Cardiac muscle cell (in vitro differentiated cells and primary cell): ENCODE data around the gene METTL18. TPM values are rescaled to one million over a fixed set of nuclear protein-coding genes. Genes with fewer than 3 reads are reported as not detected.

ENCODE experiments used
- DNase-seq, 2 donors: peaks; one replicate each; pipeline versions ENCODE4 v3.0.0 to v3.0.0-alpha.2; 2010 to 2017; ENCODE audit warnings: low read depth in 1 of 2, low spot score in 1 of 2
- H3K27ac ChIP-seq: fragments of 200-600 bp; sonication (generic); 2 replicates; pipeline ENCODE4 v1.5.1; 2016
- H3K27me3 ChIP-seq: fragments of 200-600 bp; sonication (generic); 2 replicates; pipeline ENCODE4 v1.6.0; 2016; ENCODE audit warnings: control low read depth
- H3K36me3 ChIP-seq: fragments of 200-600 bp; sonication (generic); 2 replicates; pipeline ENCODE4 v1.5.1; 2016; ENCODE audit warnings: control low read depth
- H3K4me1 ChIP-seq: fragments of 200-600 bp; sonication (generic); 2 replicates; pipeline ENCODE4 v1.8.1; 2017; ENCODE audit warnings: low read depth, mild to moderate bottlenecking, mixed run types
- H3K4me3 ChIP-seq: fragments of 200-600 bp; sonication (generic); 2 replicates; pipeline ENCODE4 v1.5.1; 2016; ENCODE audit warnings: mild to moderate bottlenecking
- H3K9me3 ChIP-seq: fragments of 200-600 bp; sonication (generic); 2 replicates; pipeline ENCODE4 v1.5.1; 2017; ENCODE audit warnings: low read depth, mild to moderate bottlenecking, control low read depth
- polyA plus RNA-seq: library from polyadenylated mRNA; unstranded; fragments of >200 nt; fragmentation: Nextera tagmentation; extraction: Ambion mirVana; gene quantifications from 2 replicates; pipeline ENCODE4 v1.2.1, GENCODE V29; 2016
- total RNA-seq: library from RNA; depleted of rRNA; stranded (reverse); fragments of >200 nt; gene quantifications from 2 replicates; pipeline ENCODE4 v1.2.3, GENCODE V29; 2016
- TF ChIP-seq, protein P1 (sequence below): IDR thresholded peaks from 2 replicates; pipeline ENCODE4 v1.5.1; 2012; ENCODE audit warnings: low read depth, mild to moderate bottlenecking, low read length

The METTL18 gene
- total RNA-seq (4.0 and 4.5 TPM in 2 replicates), polyA plus RNA-seq (9.5 and 10.8 TPM in 2 replicates)

DNA sequence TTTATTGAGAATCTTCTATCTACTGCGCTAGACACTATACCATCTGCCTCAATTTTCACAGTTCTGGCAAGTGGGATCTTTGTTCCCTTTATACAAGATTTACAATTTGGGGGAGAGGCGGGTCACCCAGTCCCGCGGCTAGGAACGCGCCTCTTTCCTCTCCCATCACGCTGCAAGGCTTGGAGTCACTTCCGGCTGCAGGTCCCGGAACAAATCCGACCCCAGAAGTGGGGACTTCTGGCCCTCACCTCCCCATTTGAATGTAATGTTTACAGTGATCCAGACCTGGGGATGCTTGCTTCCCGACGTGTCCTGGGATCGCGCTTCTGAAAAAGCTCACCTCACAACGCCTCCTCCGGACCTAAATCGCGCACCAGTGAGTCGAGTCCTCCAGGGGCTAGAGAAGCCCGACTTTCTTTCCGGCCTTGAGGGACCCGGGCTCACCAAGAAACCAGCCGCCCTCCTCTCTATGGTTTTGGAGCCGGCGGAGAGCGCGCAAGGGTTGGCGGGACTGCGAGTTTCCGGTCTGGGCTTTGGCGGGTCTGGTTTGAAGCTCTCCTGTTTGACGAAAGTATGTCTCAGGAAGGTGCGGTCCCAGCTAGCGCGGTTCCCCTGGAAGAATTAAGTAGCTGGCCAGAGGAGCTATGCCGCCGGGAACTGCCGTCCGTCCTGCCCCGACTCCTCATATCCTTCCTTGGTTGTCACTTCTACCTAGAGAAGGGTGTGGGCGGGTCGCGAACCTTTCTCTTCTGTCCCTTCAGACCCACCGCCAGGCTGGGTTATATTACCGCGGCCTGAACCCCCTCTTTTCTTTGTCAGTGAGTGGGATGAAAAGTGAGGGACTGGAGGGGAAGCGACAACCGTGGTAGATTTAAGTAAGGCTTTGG, at the start of gene METTL18:
Gene METTL18, minus strand, starts transcription at position 378 of the 887 bp plus-strand sequence. CDS start 1,212 bp downstream, outside the sequence.
- H3K4me1 ChIP-seq = peaks cover 7% of the 10 kb centered on the region
- no peaks in the 10 kb centered on the region for H3K27me3 ChIP-seq
- no peaks in the 10 kb centered on the region for H3K9me3 ChIP-seq
- H3K36me3 ChIP-seq = no peaks in the 10 kb centered on the region
- H3K27ac ChIP-seq = peak within 1 kb of the TSS; percentile 85
- H3K4me3 ChIP-seq = peak within 1 kb of the TSS; percentile 62
- DNase-seq = peak; percentile 92 to 97
- TF ChIP-seq, protein P1, sequence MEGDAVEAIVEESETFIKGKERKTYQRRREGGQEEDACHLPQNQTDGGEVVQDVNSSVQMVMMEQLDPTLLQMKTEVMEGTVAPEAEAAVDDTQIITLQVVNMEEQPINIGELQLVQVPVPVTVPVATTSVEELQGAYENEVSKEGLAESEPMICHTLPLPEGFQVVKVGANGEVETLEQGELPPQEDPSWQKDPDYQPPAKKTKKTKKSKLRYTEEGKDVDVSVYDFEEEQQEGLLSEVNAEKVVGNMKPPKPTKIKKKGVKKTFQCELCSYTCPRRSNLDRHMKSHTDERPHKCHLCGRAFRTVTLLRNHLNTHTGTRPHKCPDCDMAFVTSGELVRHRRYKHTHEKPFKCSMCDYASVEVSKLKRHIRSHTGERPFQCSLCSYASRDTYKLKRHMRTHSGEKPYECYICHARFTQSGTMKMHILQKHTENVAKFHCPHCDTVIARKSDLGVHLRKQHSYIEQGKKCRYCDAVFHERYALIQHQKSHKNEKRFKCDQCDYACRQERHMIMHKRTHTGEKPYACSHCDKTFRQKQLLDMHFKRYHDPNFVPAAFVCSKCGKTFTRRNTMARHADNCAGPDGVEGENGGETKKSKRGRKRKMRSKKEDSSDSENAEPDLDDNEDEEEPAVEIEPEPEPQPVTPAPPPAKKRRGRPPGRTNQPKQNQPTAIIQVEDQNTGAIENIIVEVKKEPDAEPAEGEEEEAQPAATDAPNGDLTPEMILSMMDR = no peak

GRCh38 chr1:169838942-169839341, 44.2 kb upstream of the METTL18 start:
- H3K27me3 ChIP-seq = no peaks in the 10 kb centered on the region
- DNase-seq = no peak
- H3K4me1 ChIP-seq = peaks cover 4% of the 10 kb centered on the region
- H3K27ac ChIP-seq = no peak overlapping the region
- H3K36me3 ChIP-seq = peaks cover 6% of the 10 kb centered on the region
- no peak overlapping the region for H3K4me3 ChIP-seq
- TF ChIP-seq, protein P1 = no peak
- no peaks in the 10 kb centered on the region for H3K9me3 ChIP-seq

DNA sequence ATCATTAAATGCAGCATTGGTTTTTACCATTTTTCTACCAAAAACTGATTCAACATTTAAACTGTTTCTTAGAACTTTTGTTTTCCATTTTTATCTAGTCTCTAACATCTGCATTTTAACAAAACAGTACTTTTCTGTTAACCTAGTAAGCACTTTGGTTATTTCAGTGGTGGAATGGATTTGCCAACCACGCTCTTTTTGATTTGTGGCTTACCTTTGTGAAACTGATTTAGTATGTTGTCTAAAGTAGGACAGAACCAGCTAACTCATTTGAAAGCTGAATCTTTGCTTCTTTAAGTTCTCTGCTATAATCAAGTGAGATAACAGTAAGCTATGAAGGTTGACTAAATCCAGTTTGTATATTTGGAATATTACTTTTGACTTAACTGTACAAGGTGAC, 41.5 kb upstream of the METTL18 start:
- TF ChIP-seq, protein P1 = no peak
- Histone ChIP-seq H3K9me3 (no peaks in the 10 kb centered on the region), H3K27ac (no peak overlapping the region), H3K27me3 (no peaks in the 10 kb centered on the region), H3K36me3 (peaks cover 6% of the 10 kb centered on the region), H3K4me3 (no peak overlapping the region), H3K4me1 (no peaks in the 10 kb centered on the region)
- DNase-seq = no peak

- peaks cover 6% of the 10 kb centered on the region for H3K36me3 ChIP-seq
- TF ChIP-seq, protein P1 = no peak
- H3K9me3 ChIP-seq = no peaks in the 10 kb centered on the region
- H3K27ac ChIP-seq = no peak overlapping the region
- no peaks in the 10 kb centered on the region for H3K27me3 ChIP-seq
- H3K4me1 ChIP-seq = no peaks in the 10 kb centered on the region
- DNase-seq = no peak
- H3K4me3 ChIP-seq = no peak overlapping the region
Measured at GRCh38 chr1:169835647-169836046, 40.9 kb upstream of the METTL18 start.

GRCh38 chr1:169834869-169835268, 40.2 kb upstream of the METTL18 start:
- no peaks in the 10 kb centered on the region for H3K27me3 ChIP-seq
- no peaks in the 10 kb centered on the region for H3K9me3 ChIP-seq
- H3K36me3 ChIP-seq = peaks cover 8% of the 10 kb centered on the region
- H3K4me1 ChIP-seq = no peaks in the 10 kb centered on the region
- DNase-seq = no peak
- TF ChIP-seq, protein P1 = no peak
- no peak overlapping the region for H3K4me3 ChIP-seq
- H3K27ac ChIP-seq = no peak overlapping the region
